Smooth muscle cell of bladder (primary cell): Measurements from ENCODE around the gene ZBTB11. TPM values are rescaled to one million over a fixed set of nuclear protein-coding genes. Genes with fewer than 3 reads are reported as not detected.

Experiments
- total RNA-seq: library from RNA; depleted of rRNA; stranded (reverse); fragments of >200 nt; gene quantifications from 2 replicates; pipeline ENCODE4 v1.2.3, GENCODE V29; 2014

The ZBTB11 gene
- total RNA-seq, result 17.2 and 18.6 TPM in 2 replicates

GRCh38 chr3:101676765-101677435 lies at the start of gene ZBTB11:
ZBTB11 (minus strand) TSS chr3:101677132; CDS start chr3:101676914, 218 bp downstream.

GRCh38 chr3:101724329-101725193 lies 47.6 kb upstream of the ZBTB11 start, which contains the start of gene CEP97:
CEP97 (plus strand) TSS chr3:101724614; CDS start chr3:101724677, 63 bp downstream.

Other genes starting within 250 kb of the ZBTB11 start
- gene SENP7, start 163.9 kb downstream of the ZBTB11 start, total RNA-seq, result 7.9 and 10.7 TPM in 2 replicates
- 19.1 and 22.4 TPM in 2 replicates for gene TRMT10C, start 115.3 kb downstream of the ZBTB11 start, total RNA-seq
- 90.3 and 104 TPM in 2 replicates for gene PCNP, start 103.0 kb downstream of the ZBTB11 start, total RNA-seq
- gene RPL24, start 9.6 kb upstream of the ZBTB11 start, total RNA-seq, result 2,795 and 2,899 TPM in 2 replicates
- gene CEP97, start 47.5 kb upstream of the ZBTB11 start, total RNA-seq, result 7.3 and 9.4 TPM in 2 replicates
- 15.1 and 22.8 TPM in 2 replicates for gene NXPE3, start 102.1 kb upstream of the ZBTB11 start, total RNA-seq
- gene NFKBIZ, start 172.4 kb upstream of the ZBTB11 start, total RNA-seq, result 27.2 and 48.4 TPM in 2 replicates